ENCODE measurements around the gene PPP1R16B. TPM values are rescaled to one million over a fixed set of nuclear protein-coding genes. Genes with fewer than 3 reads are reported as not detected.

Gene PPP1R16B
- total and polyA plus RNA-seq, 2 experiments from 2014 or later = 0.28 to 0.33 TPM

DNA sequence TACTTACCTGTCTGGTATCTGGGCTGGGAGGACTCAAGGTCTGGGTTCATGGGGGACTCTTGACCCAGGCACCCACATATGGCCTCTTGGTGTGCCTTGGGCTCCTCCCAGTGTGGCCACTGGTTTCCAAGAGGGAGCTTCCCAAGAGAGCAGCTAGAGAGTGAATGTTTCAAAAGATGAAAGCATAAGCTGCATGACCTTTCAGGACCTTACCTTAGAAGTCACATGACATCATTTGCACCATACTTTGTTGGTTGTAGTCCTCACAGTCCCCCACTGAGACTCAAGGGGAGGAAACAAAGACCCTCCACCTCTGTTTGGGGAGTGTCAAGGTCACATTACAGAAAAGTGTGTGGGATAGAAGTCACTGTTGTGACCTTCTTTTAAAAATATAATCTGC lies 43.3 kb upstream of the PPP1R16B start:
- no peak overlapping the region for H3K27ac ChIP-seq

DNA sequence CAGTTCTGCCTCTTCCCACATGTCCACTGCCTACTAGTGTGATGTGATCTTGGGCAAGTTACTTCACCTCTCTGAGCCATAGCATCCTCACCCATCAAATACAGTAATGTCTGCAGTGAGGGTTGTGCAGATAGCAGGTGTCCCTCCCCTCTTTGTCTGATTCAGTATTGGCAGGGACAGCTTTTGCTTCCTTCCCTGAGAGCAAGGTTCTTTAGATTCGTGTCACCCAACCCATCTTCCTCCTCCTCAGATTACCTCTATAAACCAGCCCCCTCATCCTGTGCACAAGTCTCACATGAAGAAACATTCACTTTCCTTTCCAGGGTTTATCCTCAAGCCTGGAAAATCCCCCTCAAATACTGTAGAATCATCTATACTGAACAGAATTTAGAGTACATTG lies 41.9 kb upstream of the PPP1R16B start:
- no peaks in the 10 kb centered on the region for H3K27me3 ChIP-seq
- TF ChIP-seq, protein P1, sequence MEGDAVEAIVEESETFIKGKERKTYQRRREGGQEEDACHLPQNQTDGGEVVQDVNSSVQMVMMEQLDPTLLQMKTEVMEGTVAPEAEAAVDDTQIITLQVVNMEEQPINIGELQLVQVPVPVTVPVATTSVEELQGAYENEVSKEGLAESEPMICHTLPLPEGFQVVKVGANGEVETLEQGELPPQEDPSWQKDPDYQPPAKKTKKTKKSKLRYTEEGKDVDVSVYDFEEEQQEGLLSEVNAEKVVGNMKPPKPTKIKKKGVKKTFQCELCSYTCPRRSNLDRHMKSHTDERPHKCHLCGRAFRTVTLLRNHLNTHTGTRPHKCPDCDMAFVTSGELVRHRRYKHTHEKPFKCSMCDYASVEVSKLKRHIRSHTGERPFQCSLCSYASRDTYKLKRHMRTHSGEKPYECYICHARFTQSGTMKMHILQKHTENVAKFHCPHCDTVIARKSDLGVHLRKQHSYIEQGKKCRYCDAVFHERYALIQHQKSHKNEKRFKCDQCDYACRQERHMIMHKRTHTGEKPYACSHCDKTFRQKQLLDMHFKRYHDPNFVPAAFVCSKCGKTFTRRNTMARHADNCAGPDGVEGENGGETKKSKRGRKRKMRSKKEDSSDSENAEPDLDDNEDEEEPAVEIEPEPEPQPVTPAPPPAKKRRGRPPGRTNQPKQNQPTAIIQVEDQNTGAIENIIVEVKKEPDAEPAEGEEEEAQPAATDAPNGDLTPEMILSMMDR (IDR thresholded peaks at IDR 0.05; ENCODE audit: poor library complexity) = no peak
- TF ChIP-seq EZH2 (IDR thresholded peaks at IDR 0.05; ENCODE audit: borderline replicate concordance) (no peak), EZH2phosphoT487 (IDR thresholded peaks at IDR 0.05; ENCODE audit: low read depth, severe bottlenecking, unreplicated experiment) (no peak)
- no peak overlapping the region for H2AFZ ChIP-seq
- H3K9me2 ChIP-seq (replicated peaks; ENCODE audit: insufficient read depth) = no peaks in the 10 kb centered on the region
- H3K27ac ChIP-seq = no peak overlapping the region
- 84% methylated on average over 1 of the region's 1 CpG for WGBS (ENCODE audit: low lambda C conversion rate, missing lambda C conversion rate)
- no peaks in the 10 kb centered on the region for H4K20me1 ChIP-seq (ENCODE audit: insufficient read depth, poor library complexity, severe bottlenecking)
- H3K4me3 ChIP-seq = no peak overlapping the region
- no peak overlapping the region for H3K4me2 ChIP-seq
- H3K9me3 ChIP-seq (ENCODE audit: low read depth) = no peaks in the 10 kb centered on the region
- no peaks in the 10 kb centered on the region for H3K36me3 ChIP-seq (replicated peaks; ENCODE audit: insufficient read depth, low read depth)
- H3K79me2 ChIP-seq = no peaks in the 10 kb centered on the region
- no peak for DNase-seq (ENCODE audit: low spot score)
- peaks cover 4% of the 10 kb centered on the region for H3K4me1 ChIP-seq (ENCODE audit: insufficient read depth)

More for the DNA sequence above, 43.3 kb upstream of the PPP1R16B start:
- no peak overlapping the region for H3K4me3 ChIP-seq
- no peaks in the 10 kb centered on the region for H4K20me1 ChIP-seq (ENCODE audit: insufficient read depth, poor library complexity, severe bottlenecking)
- no peaks in the 10 kb centered on the region for H3K27me3 ChIP-seq
- H3K79me2 ChIP-seq = no peaks in the 10 kb centered on the region
- H3K9me3 ChIP-seq (ENCODE audit: low read depth) = no peaks in the 10 kb centered on the region
- H2AFZ ChIP-seq = no peak overlapping the region
- no peaks in the 10 kb centered on the region for H3K9me2 ChIP-seq (replicated peaks; ENCODE audit: insufficient read depth)
- DNase-seq (ENCODE audit: low spot score) = no peak
- no peak overlapping the region for H3K4me2 ChIP-seq
- no peaks in the 10 kb centered on the region for H3K36me3 ChIP-seq (replicated peaks; ENCODE audit: insufficient read depth, low read depth)
- TF ChIP-seq, protein P1 (IDR thresholded peaks at IDR 0.05; ENCODE audit: poor library complexity) = no peak
- no peak for TF ChIP-seq EZH2 (IDR thresholded peaks at IDR 0.05; ENCODE audit: borderline replicate concordance)
- TF ChIP-seq EZH2phosphoT487 (IDR thresholded peaks at IDR 0.05; ENCODE audit: low read depth, severe bottlenecking, unreplicated experiment) = no peak
- peaks cover 4% of the 10 kb centered on the region for H3K4me1 ChIP-seq (ENCODE audit: insufficient read depth)

DNA sequence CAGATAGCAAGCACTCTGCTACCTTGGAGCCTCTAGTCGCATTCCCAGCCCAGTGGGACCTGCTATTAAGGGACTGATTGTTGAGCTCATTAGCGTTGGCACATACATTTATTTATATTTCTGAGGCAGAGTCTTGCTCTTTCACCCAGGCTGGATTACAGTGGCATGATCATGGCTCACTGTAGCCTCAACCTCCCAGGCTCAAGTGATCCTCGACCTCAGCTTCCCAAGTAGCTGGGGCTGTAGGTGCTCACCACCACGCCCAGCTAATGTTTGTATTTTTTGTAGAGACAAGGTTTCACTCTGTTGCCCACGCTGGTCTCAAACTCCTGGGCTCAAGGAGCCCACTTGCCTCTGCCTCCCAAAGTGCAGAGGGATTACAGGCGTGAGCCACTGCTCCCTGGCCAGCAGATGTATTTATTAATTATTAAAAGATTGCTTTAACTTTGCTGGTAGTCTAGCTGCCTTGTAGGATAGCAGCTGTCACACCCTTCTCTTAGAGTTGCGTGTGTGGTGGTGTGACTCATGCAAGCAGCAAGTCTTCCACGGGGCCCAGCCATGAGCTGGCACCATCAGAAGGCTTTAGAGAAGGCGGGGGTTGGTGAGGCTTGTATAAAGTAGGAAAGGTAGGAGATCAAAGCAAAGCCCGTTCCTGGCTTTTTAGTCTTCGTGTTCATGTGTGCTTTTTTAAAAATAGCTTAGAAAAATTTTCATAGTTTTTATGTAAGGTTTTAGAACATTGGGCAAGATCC lies 40.8 kb upstream of the PPP1R16B start:
- H3K27ac ChIP-seq = peak overlapping the region; percentile 67
- DNase-seq (ENCODE audit: low spot score) = peak; percentile 86
- TF ChIP-seq EZH2 (IDR thresholded peaks at IDR 0.05; ENCODE audit: borderline replicate concordance) = no peak
- no peak for TF ChIP-seq EZH2phosphoT487 (IDR thresholded peaks at IDR 0.05; ENCODE audit: low read depth, severe bottlenecking, unreplicated experiment)
- TF ChIP-seq, protein P1 (IDR thresholded peaks at IDR 0.05; ENCODE audit: poor library complexity) = no peak

More for the DNA sequence above, 40.8 kb upstream of the PPP1R16B start:
- no peak overlapping the region for H3K4me2 ChIP-seq
- H3K27me3 ChIP-seq = no peaks in the 10 kb centered on the region
- no peaks in the 10 kb centered on the region for H4K20me1 ChIP-seq (ENCODE audit: insufficient read depth, poor library complexity, severe bottlenecking)
- no peaks in the 10 kb centered on the region for H3K9me3 ChIP-seq (ENCODE audit: low read depth)
- no peak overlapping the region for H3K4me3 ChIP-seq
- H2AFZ ChIP-seq = no peak overlapping the region
- 71% methylated on average over 11 of the region's 11 CpGs for WGBS (ENCODE audit: low lambda C conversion rate, missing lambda C conversion rate)
- H3K4me1 ChIP-seq (ENCODE audit: insufficient read depth) = peaks cover 4% of the 10 kb centered on the region
- no peaks in the 10 kb centered on the region for H3K36me3 ChIP-seq (replicated peaks; ENCODE audit: insufficient read depth, low read depth)
- H3K9me2 ChIP-seq (replicated peaks; ENCODE audit: insufficient read depth) = no peaks in the 10 kb centered on the region
- H3K79me2 ChIP-seq = no peaks in the 10 kb centered on the region
